OCI-LY1 (cell line): ENCODE measurements around the gene NUDT14.

ENCODE experiments used
- EZH2 ChIP-seq: fragments of 200-600 bp; sonication (generic), shearing (Covaris generic); IDR thresholded peaks from 2 replicates; pipeline ENCODE4 v1.8.0; 2017; ENCODE audit warnings: borderline replicate concordance, mixed run types, mild to moderate bottlenecking, antibody characterized with exemption, low read length, moderate library complexity, mixed read lengths
- TF ChIP-seq, protein P1 (sequence below): fragments of 200-600 bp; sonication (generic), shearing (Covaris generic); IDR thresholded peaks from 2 replicates; pipeline ENCODE4 v1.5.1; 2017; ENCODE audit warnings: mild to moderate bottlenecking, antibody characterized with exemption, low read length, moderate library complexity, mixed read lengths

DNA sequence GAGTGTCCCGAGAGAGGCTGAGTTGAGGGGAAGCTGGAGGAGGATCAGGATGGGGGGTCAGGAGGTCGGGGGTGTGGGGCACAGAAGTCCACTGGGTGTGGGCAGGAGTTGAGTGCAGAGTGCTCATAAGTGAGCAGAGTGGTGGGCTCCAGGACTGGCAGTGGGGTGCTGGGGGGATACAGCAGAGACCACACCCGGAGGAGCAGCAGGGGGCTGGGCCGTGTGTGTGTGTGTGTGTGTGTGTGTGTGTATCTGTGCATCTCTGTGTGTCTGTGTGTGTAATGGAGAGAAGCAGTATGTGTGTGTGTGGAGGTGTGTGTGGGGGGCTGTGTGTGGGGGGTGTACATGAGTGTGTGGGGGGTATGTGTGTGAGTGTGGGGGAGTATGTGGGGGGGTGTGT lies 4.9 kb upstream of the NUDT14 start:
- TF ChIP-seq, protein P1, sequence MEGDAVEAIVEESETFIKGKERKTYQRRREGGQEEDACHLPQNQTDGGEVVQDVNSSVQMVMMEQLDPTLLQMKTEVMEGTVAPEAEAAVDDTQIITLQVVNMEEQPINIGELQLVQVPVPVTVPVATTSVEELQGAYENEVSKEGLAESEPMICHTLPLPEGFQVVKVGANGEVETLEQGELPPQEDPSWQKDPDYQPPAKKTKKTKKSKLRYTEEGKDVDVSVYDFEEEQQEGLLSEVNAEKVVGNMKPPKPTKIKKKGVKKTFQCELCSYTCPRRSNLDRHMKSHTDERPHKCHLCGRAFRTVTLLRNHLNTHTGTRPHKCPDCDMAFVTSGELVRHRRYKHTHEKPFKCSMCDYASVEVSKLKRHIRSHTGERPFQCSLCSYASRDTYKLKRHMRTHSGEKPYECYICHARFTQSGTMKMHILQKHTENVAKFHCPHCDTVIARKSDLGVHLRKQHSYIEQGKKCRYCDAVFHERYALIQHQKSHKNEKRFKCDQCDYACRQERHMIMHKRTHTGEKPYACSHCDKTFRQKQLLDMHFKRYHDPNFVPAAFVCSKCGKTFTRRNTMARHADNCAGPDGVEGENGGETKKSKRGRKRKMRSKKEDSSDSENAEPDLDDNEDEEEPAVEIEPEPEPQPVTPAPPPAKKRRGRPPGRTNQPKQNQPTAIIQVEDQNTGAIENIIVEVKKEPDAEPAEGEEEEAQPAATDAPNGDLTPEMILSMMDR: no peak
- no peak for TF ChIP-seq EZH2
